CD4-positive, alpha-beta T cell treated with Interleukin-6 for 4 hours (primary cell): ENCODE data around the gene F12.

Source experiments
- DNase-seq: peaks from one replicate; pipeline ENCODE4 v3.0.0-alpha.2; 2020; ENCODE audit warnings: mixed read lengths

Gene F12

DNA sequence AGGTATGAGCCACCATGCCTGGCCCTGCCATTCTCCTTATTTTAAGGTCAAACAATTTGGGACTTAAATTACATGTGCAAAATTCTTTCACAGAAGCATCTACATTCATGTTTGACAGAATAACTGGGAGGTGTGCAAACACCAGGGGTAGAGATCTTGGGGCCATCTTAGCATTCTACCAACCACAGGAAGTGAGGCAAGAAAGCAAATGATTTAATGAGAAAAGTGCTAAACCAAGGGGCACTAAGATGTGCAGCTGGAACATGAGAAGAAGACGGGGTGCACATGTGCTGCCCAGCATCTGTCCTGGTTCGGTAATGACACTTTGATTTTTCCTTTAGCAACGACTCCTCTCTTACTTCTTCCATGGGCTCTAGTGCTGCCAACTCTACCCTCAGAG is 1.2 kb upstream of the F12 start:
- DNase-seq = no peak

DNA sequence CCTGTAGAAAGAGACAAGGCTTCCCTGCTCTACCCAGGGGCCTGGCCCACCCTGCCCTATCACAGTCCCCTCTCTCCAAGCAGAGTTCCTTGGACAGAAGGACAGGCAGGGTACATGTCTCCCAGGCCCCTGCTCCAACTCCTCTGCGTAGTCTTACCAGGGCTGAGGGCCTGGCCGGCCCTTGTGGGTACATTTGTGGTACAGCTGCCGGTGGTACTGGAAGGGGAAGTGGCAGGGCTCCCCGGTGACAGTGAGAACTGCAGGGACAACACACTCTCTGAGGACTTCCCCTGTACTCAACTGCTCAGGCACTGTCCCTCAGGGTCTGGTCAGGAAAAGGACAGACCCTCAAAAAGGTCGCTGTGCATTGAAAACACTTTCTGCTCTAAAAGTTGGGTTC is 3.6 kb downstream of the F12 start:
- DNase-seq = peak; percentile 16

- no peak for DNase-seq
Measured at GRCh38 chr5:177405312-177405711, 4.1 kb downstream of the F12 start.

DNA sequence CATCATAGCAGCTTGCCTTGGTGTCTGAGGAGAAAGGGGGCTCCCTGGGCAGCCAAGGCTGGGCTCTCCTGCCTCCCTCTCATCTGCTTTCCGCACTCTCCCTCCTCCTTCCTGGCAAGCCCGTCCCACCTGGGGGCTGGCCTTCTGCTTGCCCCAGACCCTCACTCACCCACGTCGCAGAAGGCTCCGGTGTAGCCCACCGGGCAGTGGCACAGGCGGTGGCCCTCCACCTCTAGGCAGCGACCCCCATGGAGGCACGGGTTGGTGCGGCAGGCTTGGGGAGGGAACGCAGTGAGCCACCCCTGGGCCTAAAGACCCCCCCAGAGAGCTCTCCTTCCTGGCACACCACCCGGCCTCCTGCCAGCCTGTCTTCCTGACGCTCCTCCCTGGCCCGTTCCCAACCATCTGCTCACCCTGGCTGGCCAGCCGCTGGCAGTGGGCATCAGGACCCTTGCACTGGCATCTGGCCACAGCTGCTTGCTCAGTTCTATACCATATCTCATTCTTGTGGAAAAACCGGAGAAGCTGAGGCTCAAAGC is 4.7 kb downstream of the F12 start:
- no peak for DNase-seq

GRCh38 chr5:177403792-177404640 is 5.3 kb downstream of the F12 start:
- DNase-seq = peak; percentile 90

- peak; percentile 63 for DNase-seq
Measured at GRCh38 chr5:177403102-177403791, 6.1 kb downstream of the F12 start.

DNA sequence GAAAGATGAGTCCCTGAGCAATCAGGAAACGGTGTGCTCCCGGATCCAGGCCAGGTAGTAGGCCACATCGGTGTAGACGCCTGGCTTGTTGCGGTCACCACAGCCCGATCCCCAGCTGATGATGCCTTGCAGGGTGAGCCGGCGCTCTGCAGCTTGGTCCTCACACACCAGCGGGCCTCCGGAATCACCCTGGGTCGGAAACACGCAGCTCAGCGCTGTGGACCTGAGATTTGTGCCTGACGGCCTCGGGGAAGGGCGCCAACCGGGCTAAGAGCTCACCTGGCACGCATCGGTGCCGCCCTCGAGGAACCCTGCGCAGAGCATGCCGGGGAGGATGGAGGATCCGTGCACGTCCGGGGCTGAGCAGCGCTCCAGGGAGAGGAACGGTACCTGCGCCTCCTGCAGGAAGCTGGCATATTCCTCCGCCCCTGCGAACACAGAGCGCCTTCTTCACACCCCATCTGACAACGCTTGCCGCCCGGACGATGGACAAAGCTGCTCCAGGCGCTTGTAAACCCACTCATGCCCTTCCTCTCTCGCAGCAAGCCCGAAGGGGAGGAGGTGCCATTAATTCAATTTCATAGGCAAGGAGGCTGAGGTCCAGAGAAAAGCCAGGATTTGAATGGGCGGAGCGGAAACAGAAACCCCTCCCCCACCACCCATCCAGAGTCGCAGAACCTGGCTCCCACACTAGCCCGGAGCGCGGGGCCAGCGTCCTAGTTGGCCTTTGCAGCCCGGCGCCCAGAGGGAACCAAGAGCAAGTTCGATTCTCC is 6.9 kb downstream of the F12 start:
- DNase-seq = peak; percentile 86

DNA sequence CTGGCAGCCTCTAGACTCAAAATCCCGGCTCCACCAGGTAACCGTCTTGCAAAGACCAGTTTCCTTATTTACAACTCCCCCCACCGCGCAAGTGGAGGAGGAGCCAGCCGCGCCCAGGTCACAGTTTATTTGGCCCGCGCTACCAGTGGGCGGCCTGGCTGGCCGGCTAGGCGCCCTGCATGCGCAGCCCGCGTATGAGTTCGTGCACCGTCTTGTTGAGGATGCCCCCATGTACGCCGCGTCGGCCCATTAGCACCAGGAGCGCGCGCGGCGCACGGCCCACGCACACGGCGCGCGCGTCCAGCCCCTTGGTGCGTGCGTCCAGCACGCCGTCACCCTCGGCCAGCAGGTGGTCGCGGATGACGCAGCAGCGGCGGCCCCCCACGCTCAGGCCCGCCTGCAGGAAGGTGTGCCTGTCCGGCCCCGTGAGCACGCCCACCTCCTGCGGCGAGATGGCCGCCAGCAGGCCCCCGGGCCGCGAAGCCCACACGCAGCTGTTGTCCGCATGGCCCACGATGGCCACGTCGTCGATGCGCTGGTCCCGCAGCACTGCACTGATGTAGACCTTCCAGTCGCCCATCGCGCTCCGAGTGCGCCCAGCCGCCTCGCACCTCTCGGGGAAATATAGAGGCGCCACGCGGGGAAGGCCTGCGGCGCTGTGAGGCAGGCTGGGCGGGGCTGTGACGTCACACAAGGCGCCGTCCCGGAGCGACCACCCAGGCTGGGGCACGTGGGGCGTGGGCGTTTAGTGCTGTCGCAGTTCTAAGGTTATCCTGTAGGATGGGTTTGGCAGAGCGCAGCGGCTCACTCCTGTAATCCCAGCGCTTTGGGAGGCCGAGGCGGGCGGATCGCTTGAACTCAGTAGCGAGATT is 9.1 kb downstream of the F12 start, which contains the start of gene PFN3:
Gene PFN3 (minus strand): TSS at position 665 of the 872 bp plus-strand sequence. CDS start 85 bp downstream, at position 580.
- DNase-seq = no peak

GRCh38 chr5:177397875-177398390 is 11.4 kb downstream of the F12 start:
- DNase-seq = no peak

DNA sequence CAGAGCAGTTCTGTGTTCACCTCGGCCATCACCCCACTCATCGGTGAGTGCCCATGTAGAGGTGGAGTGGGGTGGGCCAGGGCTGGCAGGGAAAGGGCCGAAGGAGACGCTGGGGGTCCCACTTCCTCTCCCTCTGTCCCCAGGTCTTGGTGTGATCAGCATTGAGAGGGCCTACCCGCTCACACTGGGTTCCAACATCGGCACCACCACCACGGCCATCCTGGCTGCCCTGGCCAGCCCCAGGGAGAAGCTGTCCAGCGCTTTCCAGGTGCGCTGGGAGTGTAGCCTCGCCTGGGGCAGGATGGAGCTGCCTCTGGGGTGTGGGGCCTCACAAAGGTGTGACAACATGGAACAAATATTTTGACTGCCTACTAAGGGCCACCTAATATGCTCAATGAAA is 12.6 kb downstream of the F12 start:
- no peak for DNase-seq

GRCh38 chr5:177396078-177396477 is 13.3 kb downstream of the F12 start:
- no peak for DNase-seq

GRCh38 chr5:177393990-177394389 is 15.4 kb downstream of the F12 start:
- no peak for DNase-seq

- no peak for DNase-seq
Measured at GRCh38 chr5:177393206-177393765, 16.1 kb downstream of the F12 start.

- DNase-seq = no peak
Measured at GRCh38 chr5:177392765-177393164, 16.6 kb downstream of the F12 start.

- peak; percentile 92 for DNase-seq
Measured at GRCh38 chr5:177390363-177391300, 18.7 kb downstream of the F12 start.

DNA sequence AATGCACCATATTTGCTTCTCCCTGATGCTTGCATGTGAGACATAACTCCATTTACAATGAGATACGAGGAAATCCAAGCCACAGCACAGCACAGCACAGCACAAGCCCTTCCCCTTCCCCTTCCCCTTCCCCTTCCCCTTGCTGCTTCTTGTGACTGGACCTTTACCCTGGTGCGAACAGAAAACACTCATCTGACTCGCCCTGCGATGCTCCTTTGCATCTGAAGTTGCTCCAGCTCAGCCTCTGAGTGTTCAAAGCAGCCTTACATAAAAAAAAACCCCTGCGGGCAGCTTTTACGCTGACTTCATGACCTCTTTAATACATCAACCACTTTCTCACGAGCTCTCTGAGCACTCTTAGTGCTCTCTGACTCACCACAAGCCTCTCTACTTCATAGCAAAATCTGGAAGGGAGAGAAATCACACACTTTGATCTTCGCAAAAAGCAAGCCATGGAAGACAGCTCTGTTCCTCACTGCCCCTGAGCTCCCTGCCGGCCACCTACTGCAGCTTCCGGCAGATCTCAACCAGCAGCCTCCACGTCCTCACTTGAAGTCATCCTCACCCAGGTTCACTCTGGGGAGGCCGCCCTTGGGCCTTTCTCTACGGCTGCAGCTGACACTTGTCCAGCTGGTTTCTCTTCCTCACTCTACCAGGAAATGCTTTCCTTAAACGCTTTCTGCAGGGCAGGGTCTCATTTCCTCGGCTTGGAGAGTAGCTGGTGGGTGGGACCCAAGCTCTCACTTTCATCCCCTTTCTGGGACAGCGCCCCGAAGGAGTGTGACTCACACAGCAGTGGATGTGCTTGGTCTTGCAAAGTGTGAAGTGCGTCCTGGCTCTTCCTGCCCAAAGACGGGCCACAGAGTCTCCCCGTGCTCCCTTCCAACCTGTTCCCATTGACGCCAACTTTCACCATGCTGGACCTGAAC is 19.9 kb downstream of the F12 start:
- peak; percentile 69 for DNase-seq

GRCh38 chr5:177388521-177389052 is 20.8 kb downstream of the F12 start:
- DNase-seq = no peak

DNA sequence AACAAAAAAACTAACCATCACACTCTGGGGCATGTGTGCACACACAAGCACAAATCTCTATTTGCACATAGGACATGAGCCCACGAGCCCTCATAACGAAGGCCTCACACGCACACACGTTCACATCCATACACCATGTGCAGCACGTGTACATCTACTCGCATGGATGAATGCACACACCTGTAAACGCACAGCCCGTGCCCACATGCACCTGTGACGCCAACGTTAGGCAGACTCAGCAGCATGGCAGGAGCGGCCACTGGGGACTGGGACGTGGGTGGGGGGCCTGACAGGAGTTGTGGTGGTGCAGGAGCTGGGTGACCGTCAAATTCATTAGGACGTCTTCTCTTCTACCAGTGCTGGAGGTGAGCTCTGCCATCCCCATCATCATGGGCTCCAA is 22.0 kb downstream of the F12 start:
- DNase-seq = no peak

- DNase-seq = no peak
Measured at GRCh38 chr5:177386542-177386941, 22.8 kb downstream of the F12 start.
